Fibroblast of pulmonary artery (primary cell): Measurements from ENCODE around the gene SYNE1.

Experiments
- DNase-seq: peaks from one replicate; pipeline ENCODE4 v3.0.0-alpha.2; 2010; ENCODE audit warnings: low read depth
- H3K4me3 ChIP-seq: replicated peaks from 2 replicates; pipeline ENCODE4 v1.5.1; 2011; ENCODE audit warnings: low read depth, mild to moderate bottlenecking, control low read depth, low read length, moderate library complexity
- TF ChIP-seq, protein P1 (sequence below): IDR thresholded peaks from 2 replicates; pipeline ENCODE4 v1.5.1; 2011; ENCODE audit warnings: mild to moderate bottlenecking, control low read depth, low read length, inconsistent platforms; ENCODE audit errors: missing control alignments

SYNE1 gene

DNA sequence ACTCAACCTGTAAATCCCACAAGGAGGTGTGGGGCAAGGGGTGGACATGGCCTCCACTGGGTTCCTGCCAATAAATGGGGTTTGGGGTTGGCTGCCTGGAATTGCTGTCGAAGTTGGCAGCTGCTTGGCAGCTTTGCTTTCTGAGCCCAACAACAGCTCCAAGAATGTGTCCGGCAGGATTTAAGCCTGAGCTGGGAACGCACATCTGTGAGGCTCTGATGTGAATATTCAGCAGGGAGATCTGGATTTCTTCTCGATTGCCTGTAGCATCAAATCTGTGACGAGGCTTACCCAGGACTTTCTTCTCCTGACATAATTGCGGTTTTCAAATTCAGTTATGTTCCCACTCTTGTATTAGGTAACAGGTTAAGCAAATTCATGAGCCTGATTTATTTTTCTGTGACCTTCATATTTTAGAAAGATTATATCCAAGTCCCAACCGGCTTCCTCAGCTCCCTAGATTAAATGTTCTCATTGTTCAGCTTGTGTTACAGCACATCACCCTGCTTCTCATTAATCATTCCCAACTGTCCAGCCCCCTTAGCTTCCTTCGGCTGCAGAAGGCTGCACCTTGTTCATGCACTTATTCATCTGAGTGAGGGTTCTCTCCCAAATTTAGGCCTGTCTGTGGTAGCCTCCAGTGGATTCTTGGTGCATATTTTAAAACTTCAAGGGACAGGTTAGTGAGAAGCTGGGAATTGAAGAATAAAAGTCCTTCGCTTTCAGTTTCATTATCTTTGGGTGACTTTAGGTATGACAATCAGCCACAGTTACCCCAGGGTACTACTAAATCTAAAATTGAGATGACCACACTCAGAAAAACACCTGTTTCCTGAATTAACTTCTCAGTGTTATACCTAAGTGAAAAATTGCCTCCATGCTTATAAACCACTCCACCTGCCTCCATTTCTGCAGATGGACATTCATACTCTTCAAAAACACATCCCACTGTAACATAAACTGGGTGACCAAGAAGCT, 519.7 kb downstream of the SYNE1 start:
- TF ChIP-seq, protein P1, sequence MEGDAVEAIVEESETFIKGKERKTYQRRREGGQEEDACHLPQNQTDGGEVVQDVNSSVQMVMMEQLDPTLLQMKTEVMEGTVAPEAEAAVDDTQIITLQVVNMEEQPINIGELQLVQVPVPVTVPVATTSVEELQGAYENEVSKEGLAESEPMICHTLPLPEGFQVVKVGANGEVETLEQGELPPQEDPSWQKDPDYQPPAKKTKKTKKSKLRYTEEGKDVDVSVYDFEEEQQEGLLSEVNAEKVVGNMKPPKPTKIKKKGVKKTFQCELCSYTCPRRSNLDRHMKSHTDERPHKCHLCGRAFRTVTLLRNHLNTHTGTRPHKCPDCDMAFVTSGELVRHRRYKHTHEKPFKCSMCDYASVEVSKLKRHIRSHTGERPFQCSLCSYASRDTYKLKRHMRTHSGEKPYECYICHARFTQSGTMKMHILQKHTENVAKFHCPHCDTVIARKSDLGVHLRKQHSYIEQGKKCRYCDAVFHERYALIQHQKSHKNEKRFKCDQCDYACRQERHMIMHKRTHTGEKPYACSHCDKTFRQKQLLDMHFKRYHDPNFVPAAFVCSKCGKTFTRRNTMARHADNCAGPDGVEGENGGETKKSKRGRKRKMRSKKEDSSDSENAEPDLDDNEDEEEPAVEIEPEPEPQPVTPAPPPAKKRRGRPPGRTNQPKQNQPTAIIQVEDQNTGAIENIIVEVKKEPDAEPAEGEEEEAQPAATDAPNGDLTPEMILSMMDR, result no peak
- peak; percentile 15 for DNase-seq
- no peak overlapping the region for H3K4me3 ChIP-seq

GRCh38 chr6:152112491-152113261, 524.5 kb downstream of the SYNE1 start:
- TF ChIP-seq, protein P1, result no peak
- no peak overlapping the region for H3K4me3 ChIP-seq
- no peak for DNase-seq

DNA sequence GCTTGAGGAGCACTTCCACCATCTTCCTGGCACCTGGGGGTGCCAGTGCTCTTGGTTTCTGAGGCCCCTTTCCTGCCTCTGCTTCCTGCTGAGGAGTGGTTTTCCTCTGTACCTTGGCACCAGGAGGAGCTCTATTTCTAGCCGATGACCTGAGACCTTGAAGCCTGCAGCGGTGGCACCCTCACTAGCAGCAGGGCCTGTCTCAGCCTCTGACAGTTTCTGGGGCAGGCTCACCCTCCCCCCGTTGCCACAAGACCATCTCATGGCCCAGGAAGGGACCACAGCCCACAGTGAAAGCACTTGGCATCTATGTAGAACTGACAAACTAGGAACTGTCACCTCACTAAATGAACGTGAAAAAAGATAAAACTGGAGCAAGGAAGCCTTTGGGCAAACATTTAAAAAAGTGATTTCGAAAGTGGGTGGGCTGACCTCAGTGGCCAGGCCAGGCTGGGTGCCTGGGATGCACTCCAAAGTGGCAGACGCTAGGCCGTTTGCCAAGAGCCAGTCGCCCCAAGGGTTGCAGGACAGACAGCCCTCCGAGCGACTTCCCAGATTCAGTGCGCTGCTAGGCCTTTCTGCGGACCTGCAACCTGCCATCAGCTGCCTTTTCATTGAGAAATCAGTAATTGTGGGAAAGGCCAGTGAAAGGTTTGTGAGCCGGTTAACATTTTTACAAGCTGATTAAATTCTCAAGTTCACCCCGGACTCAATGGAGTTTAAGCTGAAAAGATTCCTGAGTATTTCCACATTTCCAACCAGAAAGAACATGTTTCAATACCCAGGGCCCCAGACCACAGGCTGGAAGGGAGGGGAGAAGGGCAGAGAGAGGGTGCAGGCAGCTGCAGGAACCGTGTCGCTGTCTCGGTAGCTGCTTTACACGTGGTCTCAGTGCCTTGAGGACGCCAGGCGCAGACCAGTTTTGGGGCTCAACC, 526.0 kb downstream of the SYNE1 start:
- no peak overlapping the region for H3K4me3 ChIP-seq
- DNase-seq, result no peak
- TF ChIP-seq, protein P1, result no peak

- no peak for DNase-seq
- TF ChIP-seq, protein P1, result no peak
- no peak overlapping the region for H3K4me3 ChIP-seq
Measured at GRCh38 chr6:152107973-152108372, 529.2 kb downstream of the SYNE1 start.

DNA sequence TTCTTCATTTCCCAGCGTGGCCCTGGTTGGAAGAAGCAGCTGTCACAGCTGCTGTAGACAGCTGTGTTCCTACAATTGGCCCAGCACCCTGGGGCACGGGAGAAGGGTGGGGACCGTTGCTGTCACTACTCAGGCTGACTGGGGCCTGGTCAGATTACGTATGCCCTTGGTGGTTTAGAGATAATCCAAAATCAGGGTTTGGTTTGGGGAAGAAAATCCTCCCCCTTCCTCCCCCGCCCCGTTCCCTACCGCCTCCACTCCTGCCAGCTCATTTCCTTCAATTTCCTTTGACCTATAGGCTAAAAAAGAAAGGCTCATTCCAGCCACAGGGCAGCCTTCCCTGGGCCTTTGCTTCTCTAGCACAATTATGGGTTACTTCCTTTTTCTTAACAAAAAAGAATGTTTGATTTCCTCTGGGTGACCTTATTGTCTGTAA, 537.0 kb downstream of the SYNE1 start:
- TF ChIP-seq, protein P1, result no peak
- H3K4me3 ChIP-seq, result no peak overlapping the region
- peak; percentile 53 for DNase-seq
